Adrenal gland (tissue), 12 donors: ENCODE results near the gene PSENEN. TPM values are rescaled to one million over a fixed set of nuclear protein-coding genes. Genes with fewer than 3 reads are reported as not detected.

ENCODE experiments used
- DNase-seq, 7 donors: peaks; one replicate each; pipeline ENCODE4 v3.0.0-alpha.2; 2019 to 2020
- H3K27ac ChIP-seq, 5 donors: fragments of 200-600 bp; sonication (generic) in 4 of 5; 1 replicate in 3 of 5; 2 replicates in 2 of 5; pipeline versions ENCODE4 v1.5.1 to v1.8.0; 2016 to 2020; ENCODE audit warnings: mild to moderate bottlenecking in 1 of 5
- H3K27me3 ChIP-seq: fragments of 200-600 bp; 2 replicates; pipeline ENCODE4 v1.8.0; 2021
- H3K36me3 ChIP-seq, 2 donors: fragments of 200-600 bp; replicated peaks in 1 of 2; 1 replicate in 1 of 2; 2 replicates in 1 of 2; pipeline versions ENCODE4 v1.5.1 to v1.8.0; 2018 to 2022
- H3K4me1 ChIP-seq, 2 donors: fragments of 200-600 bp; replicated peaks in 1 of 2; 1 replicate in 1 of 2; 2 replicates in 1 of 2; pipeline versions ENCODE4 v1.5.1 to v1.8.0; 2018 to 2021
- H3K4me3 ChIP-seq, 4 donors: fragments of 200-600 bp; sonication (generic) in 3 of 4; one replicate each; pipeline ENCODE4 v1.5.1; 2016 to 2018
- H3K9me3 ChIP-seq, 3 donors: fragments of 200-600 bp; sonication (generic) in 1 of 3; replicated peaks in 1 of 3; 1 replicate in 2 of 3; 2 replicates in 1 of 3; pipeline versions ENCODE4 v1.5.1 to v1.8.0; 2016 to 2021
- CTCF ChIP-seq, 6 experiments: fragments of 450-650 bp in 4 of 6; fragments of 200-600 bp in 2 of 6; sonication (generic) in 1 of 6; IDR thresholded peaks; 1 replicate in 5 of 6; 2 replicates in 1 of 6; pipeline versions ENCODE4 v1.5.1 to v1.8.0; 2016 to 2021; ENCODE audit warnings: antibody characterized with exemption in 6 of 6, mild to moderate bottlenecking in 2 of 6, moderate library complexity in 1 of 6
- POLR2A ChIP-seq, 2 donors: fragments of 450-650 bp; IDR thresholded peaks; one replicate each; pipeline ENCODE4 v1.6.1; 2017; ENCODE audit warnings: antibody characterized with exemption in 2 of 2, mild to moderate bottlenecking in 2 of 2, moderate library complexity in 1 of 2
- WGBS, 4 donors: extraction: QIAGEN DNeasy Blood & Tissue Kit in 2 of 4; methylation state at CpG; one replicate each; pipeline versions ENCODE4 v1.1.5 to v1.1.7; 2013 to 2017; 5-methylcytosine and 5-hydroxymethylcytosine counted together
- intact Hi-C, 2 donors: fragments of 100-400 bp; cut with DNase I; formaldehyde crosslinking; loops; one replicate each; pipeline versions ENCODE4 v1.14.1 to v1.15.0; 2022 to 2023
- polyA plus RNA-seq, 3 donors: library from polyadenylated mRNA; stranded (reverse); fragments of 200-250 nt in 2 of 3; fragments of 350-450 nt in 1 of 3; fragmentation: Illumina TruSeq in 1 of 3; extraction: RNeasy Lipid Tissue Mini Kit (QIAGEN cat#74804) in 1 of 3; gene quantifications; one replicate each; pipeline ENCODE4 v1.2.3, GENCODE V29; 2013 to 2014
- total RNA-seq, 9 donors: library from RNA; depleted of rRNA in 4 of 9; stranded (reverse); fragments of >200 nt in 4 of 9; fragments of 120-200 nt in 1 of 9; fragmentation: NEBNext Ultra II Directional in 1 of 9; extraction: Animal tissue kit (Norgen Biotek cat#: 25700) in 1 of 9; gene quantifications; one replicate each; pipeline versions ENCODE4 v1.1.0 to v1.2.4, GENCODE V29; 2013 to 2023
- donor health status: healthy with polysubstance abuse.
- donor health status: Bipolar disorder and iron deficiency.
- donor health status: DM: yes; HTN: yes; CAD: no.
- donor health status: DM: no; HTN: no; CAD: no.
- donor health status: DM: no; HTN: no; CAD: no.
- donor health status: DM: yes; HTN: yes; CAD: no.

Gene PSENEN
- total and polyA plus RNA-seq, 12 donors: 29.5 to 230 (median 77.3) TPM

GRCh38 chr19:35756377-35757230 lies 11.2 kb downstream of the PSENEN start, which contains the start of gene HSPB6:
Gene HSPB6 (minus strand): TSS chr19:35757029. CDS start chr19:35757008, 21 bp downstream.
- no peak for TF ChIP-seq CTCF (IDR thresholded peaks at IDR 0.05)
- peak; percentile 71 to 74 for TF ChIP-seq POLR2A (IDR thresholded peaks at IDR 0.05)
- Histone ChIP-seq H3K4me3 (peak within 1 kb of the TSS in 2 of 4 donors; percentile 23 to 79), H3K27ac (peak within 1 kb of the TSS; percentile 91 to 97 (median 96)), H3K4me1 (peaks cover 33 to 35% of the 10 kb centered on the region in 2 donors), H3K9me3 (no peaks in the 10 kb centered on the region), H3K27me3 (no peaks in the 10 kb centered on the region), H3K36me3 (peaks cover 0 to 24% of the 10 kb centered on the region in 2 donors)
- 3 to 6% (median 3%) methylated on average over 7 to 52 of the region's 52 CpGs for WGBS, 4 donors
- intact Hi-C loops: no loop called here
- peak; percentile 72 to 84 (median 76) for DNase-seq

GRCh38 chr19:35757231-35757748 lies 11.8 kb downstream of the PSENEN start:
- H3K36me3 ChIP-seq: peaks cover 0 to 27% of the 10 kb centered on the region in 2 donors
- H3K27me3 ChIP-seq: no peaks in the 10 kb centered on the region
- H3K9me3 ChIP-seq: no peaks in the 10 kb centered on the region
- 2 to 11% (median 7%) methylated on average over 5 to 19 of the region's 19 CpGs for WGBS, 4 donors
- intact Hi-C loops: no loop called here
- peak; percentile 73 to 92 (median 88) for DNase-seq
- peak in 1 of 2 donors; percentile 46 for TF ChIP-seq POLR2A (IDR thresholded peaks at IDR 0.05)
- no peak for TF ChIP-seq CTCF (IDR thresholded peaks at IDR 0.05)
- peaks cover 33 to 35% of the 10 kb centered on the region in 2 donors for H3K4me1 ChIP-seq
- peak overlapping the region in 2 of 4 donors; percentile 11 to 79 for H3K4me3 ChIP-seq
- peak overlapping the region; percentile 91 to 97 (median 96) for H3K27ac ChIP-seq

- H3K27me3 ChIP-seq: no peaks in the 10 kb centered on the region
- intact Hi-C loops: no loop called here
- peak; percentile 50 to 74 for TF ChIP-seq POLR2A (IDR thresholded peaks at IDR 0.05)
- TF ChIP-seq CTCF (IDR thresholded peaks at IDR 0.05): no peak
- H3K36me3 ChIP-seq: peaks cover 0 to 22% of the 10 kb centered on the region in 2 donors
- H3K4me3 ChIP-seq: peak within 1 kb of the TSS; percentile 62 to 89 (median 72)
- 0 to 1% (median 0%) methylated on average over 26 to 53 of the region's 53 CpGs for WGBS, 4 donors
- peak; percentile 98 to 100 (median 99) for DNase-seq
- no peaks in the 10 kb centered on the region for H3K9me3 ChIP-seq
- H3K4me1 ChIP-seq: peaks cover 33 to 35% of the 10 kb centered on the region in 2 donors
- H3K27ac ChIP-seq: peak within 1 kb of the TSS; percentile 91 to 97 (median 96)
Observed at GRCh38 chr19:35757749-35758608, 12.5 kb downstream of the PSENEN start, which contains the start of gene PROSER3. Gene PROSER3 (plus strand): TSS chr19:35758176. CDS start chr19:35758216, 40 bp downstream.
